ENCODE results near the gene EML4. TPM values are rescaled to one million over a fixed set of nuclear protein-coding genes. Genes with fewer than 3 reads are reported as not detected.
A peak's percentile ranks its signal among the peaks of the same experiment; 100 is the strongest.

The EML4 gene
- total RNA-seq, 1 experiment from 2014 or later: 128 TPM

DNA sequence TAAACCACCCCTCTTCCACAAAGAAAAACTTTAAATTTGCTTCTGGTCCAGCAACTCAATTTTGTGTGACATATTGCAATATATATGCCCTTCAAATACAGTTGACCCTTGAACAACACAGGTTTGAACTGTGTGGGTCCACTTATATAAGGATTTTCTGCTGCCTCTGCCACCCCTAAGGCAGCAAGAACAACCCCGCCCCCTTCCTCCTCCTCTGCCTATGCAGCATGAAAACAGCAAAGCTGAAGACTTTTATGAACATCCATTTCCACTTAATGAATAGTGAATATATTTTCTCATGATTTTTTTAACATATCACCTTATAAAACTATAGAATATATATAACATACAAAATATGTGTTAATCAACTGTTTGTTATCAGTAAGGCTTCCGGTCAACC is 58.3 kb downstream of the EML4 start:
- Histone ChIP-seq H3K4me1 (peaks cover 20% of the 10 kb centered on the region), H3K27ac (no peak overlapping the region), H3K27me3 (no peaks in the 10 kb centered on the region), H3K9me3 (replicated peaks) (no peaks in the 10 kb centered on the region), H3K4me3 (no peak overlapping the region), H3K36me3 (no peaks in the 10 kb centered on the region)
- no peak for DNase-seq

DNA sequence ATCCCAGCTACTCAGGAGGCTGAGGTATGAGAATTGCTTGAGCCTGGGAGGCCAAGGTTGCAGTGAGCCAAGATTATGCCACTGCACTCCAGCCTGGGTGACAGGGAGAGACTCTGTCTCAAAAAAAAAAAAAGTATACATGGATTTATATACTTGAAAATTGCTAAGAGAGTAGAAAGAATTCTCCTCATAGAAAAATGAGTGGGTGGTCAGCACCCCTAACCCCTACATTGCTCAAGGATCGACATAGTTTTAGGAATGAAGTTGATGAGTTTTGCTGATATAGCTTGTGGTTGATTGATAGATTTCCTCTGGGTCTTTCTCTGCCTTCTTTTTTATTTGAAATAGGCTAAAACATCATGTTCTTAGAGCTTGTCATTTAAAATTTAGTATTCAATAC is 58.9 kb downstream of the EML4 start:
- Histone ChIP-seq H3K9me3 (replicated peaks) (no peaks in the 10 kb centered on the region), H3K4me3 (no peak overlapping the region), H3K27ac (no peak overlapping the region), H3K36me3 (no peaks in the 10 kb centered on the region), H3K4me1 (peaks cover 17% of the 10 kb centered on the region), H3K27me3 (no peaks in the 10 kb centered on the region)
- no peak for DNase-seq

DNA sequence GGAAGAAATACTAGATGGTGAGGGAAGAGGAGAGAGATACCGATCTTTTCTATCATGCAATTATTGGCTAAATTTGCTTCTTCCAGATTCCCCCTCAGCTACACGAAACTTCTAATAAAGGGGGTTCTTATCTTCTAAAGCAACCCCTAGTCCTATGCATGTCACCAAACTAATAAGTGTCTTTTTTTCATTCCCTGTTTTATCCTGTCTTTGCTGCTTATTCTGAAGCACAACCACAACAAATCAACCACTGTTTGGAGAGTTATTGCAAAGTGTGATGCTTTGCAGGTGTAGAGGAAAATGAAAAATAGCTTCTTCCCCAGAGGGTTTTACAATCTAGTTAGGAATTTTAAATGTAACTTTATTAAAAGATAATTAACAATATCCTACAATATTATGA is 60.8 kb downstream of the EML4 start:
- H3K27ac ChIP-seq: no peak overlapping the region
- H3K9me3 ChIP-seq (replicated peaks): no peaks in the 10 kb centered on the region
- H3K4me1 ChIP-seq: 0 out of 2 replicates have a peak, but pooled peaks cover 3% of the 10 kb centered on the region
- no peaks in the 10 kb centered on the region for H3K27me3 ChIP-seq
- no peak for DNase-seq
- no peak overlapping the region for H3K4me3 ChIP-seq
- no peaks in the 10 kb centered on the region for H3K36me3 ChIP-seq

DNA sequence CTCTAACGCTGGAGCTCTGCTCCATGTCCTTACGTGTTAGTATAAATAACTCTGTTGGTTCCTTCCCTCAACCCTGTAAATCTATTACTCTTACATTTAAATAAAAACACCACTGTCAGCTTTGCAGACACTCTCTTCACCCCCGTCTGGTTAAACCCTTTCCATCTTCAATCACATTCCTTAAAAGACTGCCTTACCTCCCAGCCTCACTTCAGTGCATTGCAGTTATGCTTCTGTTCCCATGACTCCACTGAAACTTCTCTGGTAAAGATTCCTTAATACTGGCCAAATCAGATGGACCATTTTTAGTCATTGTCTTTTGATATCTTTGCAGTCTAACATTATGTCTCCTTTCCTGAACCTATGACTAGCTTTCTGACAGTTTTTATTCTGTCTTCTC is 61.7 kb downstream of the EML4 start:
- Histone ChIP-seq H3K4me3 (no peak overlapping the region), H3K9me3 (replicated peaks) (no peaks in the 10 kb centered on the region), H3K4me1 (0 out of 2 replicates have a peak, but pooled peaks cover 3% of the 10 kb centered on the region), H3K36me3 (no peaks in the 10 kb centered on the region; the same call in 1 of the 2 replicates), H3K27me3 (no peaks in the 10 kb centered on the region), H3K27ac (no peak overlapping the region)
- DNase-seq: no peak

DNA sequence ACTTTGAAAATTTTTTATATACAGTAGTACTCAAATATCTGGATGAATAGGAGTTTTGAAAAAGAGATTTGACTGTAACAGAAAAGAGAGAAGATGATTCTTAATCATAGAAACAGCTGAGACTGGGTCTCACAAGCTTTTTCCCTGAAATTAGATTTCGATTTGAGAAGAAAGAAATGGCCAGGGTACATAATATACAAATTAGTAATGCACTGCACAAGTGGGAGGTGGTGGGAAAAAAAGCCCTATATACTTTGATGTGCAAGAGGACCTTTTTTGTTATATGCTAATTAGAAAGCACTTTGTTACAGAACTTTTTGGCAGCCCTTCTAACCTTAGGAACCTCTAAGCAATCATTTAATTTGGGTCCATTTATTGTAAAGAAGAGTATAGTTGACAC is 62.9 kb downstream of the EML4 start:
- Histone ChIP-seq H3K27ac (no peak overlapping the region), H3K36me3 (no peaks in the 10 kb centered on the region; the same call in 1 of the 2 replicates), H3K9me3 (replicated peaks) (no peaks in the 10 kb centered on the region), H3K27me3 (no peaks in the 10 kb centered on the region), H3K4me1 (0 out of 2 replicates have a peak, but pooled peaks cover 3% of the 10 kb centered on the region), H3K4me3 (no peak overlapping the region)
- DNase-seq: no peak

DNA sequence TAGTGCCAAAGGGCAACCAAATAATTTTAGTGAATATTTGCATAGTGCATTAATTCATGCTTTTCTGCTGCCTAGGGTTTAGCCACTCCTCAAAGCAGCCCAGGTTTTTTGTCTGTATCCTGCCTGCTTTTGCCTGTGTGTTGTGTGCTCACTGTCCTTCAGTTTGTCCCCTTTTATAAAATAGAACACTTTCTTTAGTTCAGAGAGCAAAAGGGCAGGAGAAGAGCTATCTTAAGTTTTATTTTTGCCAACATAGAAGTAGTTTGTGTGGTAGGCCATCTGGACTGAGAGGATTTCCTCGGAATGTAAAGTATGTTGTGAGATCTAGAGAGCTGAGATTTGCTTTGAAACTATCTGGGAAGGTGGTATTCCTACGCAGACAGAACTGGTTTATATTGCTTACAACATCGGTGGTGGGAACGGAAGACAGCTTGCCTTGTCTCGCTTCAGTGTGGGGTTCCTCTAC is 64.9 kb downstream of the EML4 start:
- H3K36me3 ChIP-seq: no peaks in the 10 kb centered on the region; the same call in 1 of the 2 replicates
- no peak overlapping the region for H3K27ac ChIP-seq
- no peaks in the 10 kb centered on the region for H3K9me3 ChIP-seq (replicated peaks)
- H3K4me3 ChIP-seq: no peak overlapping the region
- no peaks in the 10 kb centered on the region for H3K27me3 ChIP-seq
- peaks cover 3% of the 10 kb centered on the region; the same call in 1 of the 2 replicates for H3K4me1 ChIP-seq
- no peak for DNase-seq

DNA sequence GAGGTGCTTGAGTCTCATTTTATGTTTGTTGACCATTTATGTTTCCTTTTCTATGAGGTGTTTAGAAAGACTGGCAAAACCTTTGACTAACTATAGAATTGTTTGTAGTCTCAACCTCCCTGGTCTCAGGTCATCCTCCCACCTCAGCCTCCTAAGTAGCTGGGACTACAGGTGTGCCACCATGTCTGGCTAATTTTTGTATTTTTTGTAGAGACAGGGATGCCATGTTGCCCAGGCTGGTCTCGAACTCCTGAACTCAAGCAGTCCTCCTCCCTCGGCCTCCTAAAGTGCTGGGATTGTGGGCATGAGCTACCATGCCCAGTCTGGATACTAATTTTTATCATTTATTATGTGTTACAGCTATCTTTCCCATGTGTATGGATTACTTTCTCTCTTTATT is 67.8 kb downstream of the EML4 start:
- H3K27me3 ChIP-seq: no peaks in the 10 kb centered on the region
- no peaks in the 10 kb centered on the region; the same call in 1 of the 2 replicates for H3K36me3 ChIP-seq
- H3K27ac ChIP-seq: no peak overlapping the region
- H3K9me3 ChIP-seq (replicated peaks): no peaks in the 10 kb centered on the region
- H3K4me1 ChIP-seq: peaks cover 3% of the 10 kb centered on the region; the same call in 1 of the 2 replicates
- no peak for DNase-seq
- H3K4me3 ChIP-seq: no peak overlapping the region

DNA sequence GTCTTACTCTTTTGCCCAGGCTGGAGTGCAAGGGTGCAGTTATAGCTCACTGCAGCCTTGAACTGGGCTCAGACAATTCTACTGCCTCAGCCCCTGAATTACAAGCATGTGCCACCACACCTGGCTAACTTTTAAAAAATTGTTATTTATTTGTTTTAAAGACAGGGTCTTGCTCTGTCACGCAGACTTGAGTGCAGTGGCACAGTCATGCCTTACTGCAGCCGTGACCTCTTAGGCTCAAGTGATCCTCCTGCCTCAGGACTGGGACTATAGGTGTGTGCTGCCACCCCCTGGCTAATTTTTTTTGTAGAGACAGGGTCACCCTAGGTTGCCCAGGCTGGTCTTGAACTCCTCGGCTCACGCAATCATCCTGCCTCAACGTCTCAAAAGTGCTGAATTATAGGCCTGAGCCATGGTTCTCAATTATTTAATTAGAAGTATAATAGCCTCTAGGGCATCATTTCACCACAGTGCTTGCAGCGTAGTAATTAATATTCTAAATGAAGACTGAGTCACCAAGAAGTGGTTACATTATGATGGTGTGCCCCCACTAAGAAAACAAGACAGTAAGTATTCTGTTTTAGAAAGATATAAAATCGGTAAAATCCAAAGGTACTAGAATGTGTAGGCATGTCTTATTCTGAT is 69.6 kb downstream of the EML4 start:
- no peak overlapping the region for H3K27ac ChIP-seq
- no peaks in the 10 kb centered on the region; the same call in 1 of the 2 replicates for H3K36me3 ChIP-seq
- peak; percentile 38 to 61 for DNase-seq
- no peaks in the 10 kb centered on the region for H3K9me3 ChIP-seq (replicated peaks)
- H3K4me1 ChIP-seq: peaks cover 2% of the 10 kb centered on the region; the same call in 1 of the 2 replicates
- H3K4me3 ChIP-seq: no peak overlapping the region
- H3K27me3 ChIP-seq: no peaks in the 10 kb centered on the region

DNA sequence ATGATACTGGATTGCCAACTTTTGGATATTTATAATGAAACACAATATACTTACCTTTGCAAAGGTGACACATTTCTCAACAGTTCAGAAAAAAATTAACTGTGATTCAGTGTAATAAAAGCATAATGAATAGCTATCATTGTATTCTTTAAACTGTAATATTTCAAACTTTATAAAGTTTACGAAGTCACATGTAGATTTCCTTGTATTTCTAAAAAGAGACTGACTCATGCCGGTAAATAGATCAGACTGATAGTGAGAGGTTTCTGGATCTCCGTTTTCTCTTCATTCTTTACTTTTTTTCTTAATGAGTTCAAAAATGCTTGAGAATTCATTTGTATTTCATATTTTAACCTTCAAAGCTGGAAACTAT is 70.1 kb downstream of the EML4 start:
- H3K4me3 ChIP-seq: no peak overlapping the region
- H3K36me3 ChIP-seq: no peaks in the 10 kb centered on the region; the same call in 1 of the 2 replicates
- H3K27me3 ChIP-seq: no peaks in the 10 kb centered on the region
- no peak for DNase-seq
- H3K27ac ChIP-seq: no peak overlapping the region
- H3K4me1 ChIP-seq: no peaks in the 10 kb centered on the region; the same call in 1 of the 2 replicates
- no peaks in the 10 kb centered on the region for H3K9me3 ChIP-seq (replicated peaks)

DNA sequence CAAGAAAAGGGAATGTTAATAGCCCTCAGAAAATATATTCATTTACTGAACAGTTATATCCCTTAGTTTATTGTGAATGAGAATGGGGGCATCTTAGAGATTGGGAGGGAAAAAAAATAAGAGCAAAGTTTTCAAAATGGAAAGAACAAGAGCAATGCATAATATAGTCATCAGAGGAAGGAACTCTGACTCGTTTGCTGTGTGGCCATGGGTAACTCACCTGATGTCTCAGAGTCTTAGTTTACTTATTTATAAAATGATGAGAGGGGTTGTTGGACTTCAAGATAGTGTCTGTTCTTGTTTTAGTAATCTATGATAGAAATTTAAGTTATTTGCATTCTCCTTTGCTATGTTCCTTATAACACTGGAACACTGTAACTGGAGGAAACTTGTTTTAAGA is 70.7 kb downstream of the EML4 start:
- Histone ChIP-seq H3K4me3 (no peak overlapping the region), H3K36me3 (no peaks in the 10 kb centered on the region; the same call in 1 of the 2 replicates), H3K27me3 (no peaks in the 10 kb centered on the region), H3K9me3 (replicated peaks) (no peaks in the 10 kb centered on the region), H3K4me1 (no peaks in the 10 kb centered on the region; the same call in 1 of the 2 replicates), H3K27ac (no peak overlapping the region)
- no peak for DNase-seq

DNA sequence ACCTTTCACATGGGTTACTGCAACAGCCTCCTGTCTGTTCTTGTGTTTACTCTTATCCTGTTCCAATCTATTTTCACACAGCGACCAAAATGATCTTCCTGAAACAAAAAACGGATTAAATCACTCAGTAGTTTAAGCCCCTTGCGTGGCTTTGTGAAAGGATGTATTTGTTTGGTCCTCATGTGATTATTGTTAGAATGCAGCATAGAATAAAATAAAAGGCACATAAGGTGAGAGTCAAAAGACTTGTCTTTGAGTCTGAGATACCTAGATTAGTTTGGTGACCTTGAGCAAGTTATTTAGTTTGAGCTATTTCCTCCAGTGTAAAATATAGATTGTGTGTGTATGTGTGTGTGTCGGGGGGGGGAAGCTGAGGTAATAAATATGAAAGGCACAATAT is 72.4 kb downstream of the EML4 start:
- no peaks in the 10 kb centered on the region for H3K9me3 ChIP-seq (replicated peaks)
- H3K4me3 ChIP-seq: no peak overlapping the region
- no peaks in the 10 kb centered on the region for H3K27me3 ChIP-seq
- no peak overlapping the region for H3K27ac ChIP-seq
- H3K36me3 ChIP-seq: peaks cover 11% of the 10 kb centered on the region
- no peaks in the 10 kb centered on the region; the same call in 1 of the 2 replicates for H3K4me1 ChIP-seq
- DNase-seq: no peak

DNA sequence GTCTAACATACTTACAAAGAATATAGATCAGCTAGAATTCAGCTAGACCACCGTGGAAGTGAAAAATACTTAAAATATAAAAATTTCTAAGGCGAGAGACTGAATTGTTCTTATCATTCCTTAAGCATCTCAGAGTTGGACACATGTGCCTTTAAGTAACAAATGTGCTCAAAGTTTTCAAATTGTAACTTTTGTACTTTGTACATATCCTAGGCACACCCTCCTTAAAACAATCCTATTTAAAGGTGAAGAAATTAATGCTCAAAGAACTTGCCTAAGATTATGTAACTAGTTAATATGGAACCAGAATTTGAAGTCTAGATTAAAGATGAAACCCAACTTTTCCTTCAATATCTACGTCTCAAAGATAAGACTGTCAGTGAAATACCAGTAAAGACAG is 74.1 kb downstream of the EML4 start:
- H3K9me3 ChIP-seq (replicated peaks): no peaks in the 10 kb centered on the region
- H3K27ac ChIP-seq: no peak overlapping the region
- H3K4me3 ChIP-seq: no peak overlapping the region
- H3K36me3 ChIP-seq: peaks cover 18% of the 10 kb centered on the region
- no peaks in the 10 kb centered on the region for H3K27me3 ChIP-seq
- DNase-seq: no peak
- no peaks in the 10 kb centered on the region; the same call in 1 of the 2 replicates for H3K4me1 ChIP-seq

DNA sequence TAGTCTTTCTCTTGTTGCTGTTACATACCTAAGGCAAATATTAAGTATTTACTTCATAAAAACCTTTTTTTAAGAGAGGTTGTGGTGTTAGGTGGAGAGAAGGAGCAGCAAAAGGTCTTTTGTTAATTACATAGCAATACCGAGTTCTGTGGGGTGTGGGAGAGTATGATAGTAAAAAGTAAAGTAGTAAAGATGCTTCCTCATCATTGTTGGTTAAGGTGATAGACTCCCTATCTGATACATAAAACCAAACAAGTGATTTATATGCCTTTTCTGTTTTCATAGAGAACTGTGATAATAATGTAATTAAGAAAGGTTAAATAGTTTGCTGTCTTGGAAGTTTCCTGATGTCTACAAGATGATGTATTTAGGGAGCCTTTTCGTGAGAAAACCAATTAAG is 75.4 kb downstream of the EML4 start:
- Histone ChIP-seq H3K9me3 (replicated peaks) (no peaks in the 10 kb centered on the region), H3K4me1 (peaks cover 8% of the 10 kb centered on the region), H3K36me3 (peaks cover 18% of the 10 kb centered on the region), H3K4me3 (no peak overlapping the region), H3K27ac (no peak overlapping the region), H3K27me3 (no peaks in the 10 kb centered on the region)
- no peak for DNase-seq

DNA sequence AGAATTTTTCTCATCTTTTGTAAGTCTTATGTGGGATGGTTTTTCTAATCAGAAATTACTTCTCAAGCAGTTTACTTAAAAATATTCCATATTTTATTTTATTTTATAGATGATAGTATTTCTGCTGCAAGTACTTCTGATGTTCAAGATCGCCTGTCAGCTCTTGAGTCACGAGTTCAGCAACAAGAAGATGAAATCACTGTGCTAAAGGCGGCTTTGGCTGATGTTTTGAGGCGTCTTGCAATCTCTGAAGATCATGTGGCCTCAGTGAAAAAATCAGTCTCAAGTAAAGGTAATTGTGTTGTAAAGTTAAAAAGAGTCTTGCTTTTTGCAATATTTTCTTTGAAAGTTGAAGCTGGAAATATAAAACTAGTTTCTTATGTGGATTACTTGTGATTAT is 76.2 kb downstream of the EML4 start:
- Histone ChIP-seq H3K9me3 (replicated peaks) (no peaks in the 10 kb centered on the region), H3K27ac (no peak overlapping the region), H3K27me3 (no peaks in the 10 kb centered on the region), H3K4me1 (peaks cover 16% of the 10 kb centered on the region), H3K4me3 (no peak overlapping the region), H3K36me3 (peaks cover 18% of the 10 kb centered on the region)
- DNase-seq: no peak

DNA sequence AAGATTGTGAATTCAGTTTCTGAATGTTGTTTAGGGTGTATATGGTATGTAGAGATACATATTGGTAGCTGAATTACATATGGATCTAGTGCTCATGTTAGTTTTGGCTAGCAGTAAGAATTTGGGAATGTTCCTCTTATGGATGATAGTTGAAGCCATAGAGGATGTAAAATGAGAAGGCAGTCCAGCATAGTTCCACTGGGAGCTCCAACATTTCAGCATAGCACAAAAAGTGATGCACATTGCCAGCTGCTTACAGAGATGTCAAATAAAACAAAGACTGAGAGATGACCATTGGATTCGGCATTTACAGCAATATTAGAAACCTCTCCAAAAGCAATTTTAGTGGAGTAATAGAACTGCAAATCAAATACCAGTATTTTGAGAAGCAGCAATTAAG is 77.4 kb downstream of the EML4 start:
- H3K4me1 ChIP-seq: peaks cover 18% of the 10 kb centered on the region
- no peak overlapping the region for H3K4me3 ChIP-seq
- H3K9me3 ChIP-seq (replicated peaks): no peaks in the 10 kb centered on the region
- peaks cover 18% of the 10 kb centered on the region for H3K36me3 ChIP-seq
- DNase-seq: peak in 1 of 2 experiments; percentile 33
- no peaks in the 10 kb centered on the region for H3K27me3 ChIP-seq
- no peak overlapping the region for H3K27ac ChIP-seq

DNA sequence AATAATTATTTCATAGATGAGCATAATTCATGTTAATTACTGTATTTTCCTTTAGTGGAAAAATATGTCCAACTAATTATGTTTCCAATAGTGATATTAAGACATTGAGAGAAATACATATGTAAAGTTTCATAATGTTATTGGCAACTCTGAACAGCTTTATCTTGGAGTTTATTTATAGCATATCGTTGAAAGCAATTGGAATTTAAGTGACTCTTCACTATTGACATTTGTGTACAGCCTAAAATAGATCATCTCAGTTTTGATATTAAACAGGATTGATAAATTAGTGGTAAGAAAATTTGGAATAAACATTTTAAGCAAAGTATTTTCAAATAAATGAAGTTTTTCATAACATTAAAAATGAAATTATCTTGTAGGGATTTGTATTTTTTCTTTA is 79.7 kb downstream of the EML4 start:
- Histone ChIP-seq H3K27me3 (no peaks in the 10 kb centered on the region), H3K36me3 (peaks cover 18% of the 10 kb centered on the region), H3K4me3 (no peak overlapping the region), H3K9me3 (replicated peaks) (no peaks in the 10 kb centered on the region), H3K4me1 (peaks cover 18% of the 10 kb centered on the region), H3K27ac (no peak overlapping the region)
- DNase-seq: no peak

All from SJCRH30 (cell line).